H9 (cell line): ENCODE data around the gene TBC1D9B. TPM values are rescaled to one million over a fixed set of nuclear protein-coding genes. Genes with fewer than 3 reads are reported as not detected.

Experiments used
- DNase-seq: peaks from one replicate; pipeline ENCODE4 v3.0.0-alpha.2; 2017
- H2AFZ ChIP-seq: one replicate; pipeline ENCODE4 v1.6.1; 2013; ENCODE audit warnings: mild to moderate bottlenecking, low read length, control low read depth, moderate library complexity
- H2AK5ac ChIP-seq: 2 replicates; pipeline ENCODE4 v1.6.1; 2013; ENCODE audit warnings: low read length, control low read depth, mixed read lengths; ENCODE audit not compliant: insufficient read length
- H2BK120ac ChIP-seq: one replicate; pipeline ENCODE4 v1.6.1; 2013; ENCODE audit warnings: low read depth, mild to moderate bottlenecking, low read length, control low read depth, inconsistent platforms; ENCODE audit not compliant: poor library complexity, severe bottlenecking
- H2BK12ac ChIP-seq: 2 replicates; pipeline ENCODE4 v1.6.1; 2013; ENCODE audit warnings: low read length, control low read depth, mixed read lengths, low read depth; ENCODE audit not compliant: insufficient read length
- H2BK15ac ChIP-seq: 2 replicates; pipeline ENCODE4 v1.6.1; 2013; ENCODE audit warnings: low read depth, low read length, control low read depth
- H2BK20ac ChIP-seq: one replicate; pipeline ENCODE4 v1.6.1; 2013; ENCODE audit warnings: low read depth, mild to moderate bottlenecking, low read length, control low read depth, inconsistent platforms; ENCODE audit not compliant: poor library complexity, severe bottlenecking
- H2BK5ac ChIP-seq: 2 replicates; pipeline ENCODE4 v1.6.1; 2013; ENCODE audit warnings: low read length, control low read depth, mixed read lengths; ENCODE audit not compliant: insufficient read length
- H3K14ac ChIP-seq: 2 replicates; pipeline ENCODE4 v1.6.1; 2013; ENCODE audit warnings: low read length, control low read depth; ENCODE audit not compliant: insufficient read depth
- H3K18ac ChIP-seq: 2 replicates; pipeline ENCODE4 v1.6.1; 2013; ENCODE audit warnings: low read depth, mild to moderate bottlenecking, mixed read lengths, low read length, control low read depth; ENCODE audit not compliant: insufficient read length
- H3K23ac ChIP-seq: 2 replicates; pipeline ENCODE4 v1.6.1; 2013; ENCODE audit warnings: low read length, control low read depth, mixed read lengths, low read depth; ENCODE audit not compliant: insufficient read length
- H3K23me2 ChIP-seq: 2 replicates; pipeline ENCODE4 v1.6.1; 2013; ENCODE audit warnings: low read depth, mild to moderate bottlenecking, mixed read lengths, low read length, control low read depth; ENCODE audit not compliant: insufficient read length, poor library complexity, severe bottlenecking
- H3K27ac ChIP-seq: 2 replicates; pipeline ENCODE4 v1.5.1; 2013; ENCODE audit warnings: low read length, control low read depth, mixed read lengths, low read depth; ENCODE audit not compliant: insufficient read length
- H3K27me3 ChIP-seq: 2 replicates; pipeline ENCODE4 v1.6.1; 2013; ENCODE audit warnings: low read length, control low read depth, inconsistent platforms; ENCODE audit not compliant: insufficient read depth
- H3K4ac ChIP-seq: 2 replicates; pipeline ENCODE4 v1.6.1; 2013; ENCODE audit warnings: low read depth, mild to moderate bottlenecking, control low read depth, inconsistent platforms, low read length, moderate library complexity
- H3K4me1 ChIP-seq: 2 replicates; pipeline ENCODE4 v1.6.1; 2013; ENCODE audit warnings: low read length, control low read depth, inconsistent platforms; ENCODE audit not compliant: insufficient read depth
- H3K4me2 ChIP-seq: 2 replicates; pipeline ENCODE4 v1.6.1; 2013; ENCODE audit warnings: low read length, control low read depth, mixed read lengths; ENCODE audit not compliant: insufficient read length, insufficient read depth
- H3K56ac ChIP-seq: 2 replicates; pipeline ENCODE4 v1.6.1; 2013; ENCODE audit warnings: low read depth, mild to moderate bottlenecking, mixed read lengths, low read length, control low read depth; ENCODE audit not compliant: insufficient read length
- H3K79me1 ChIP-seq: 2 replicates; pipeline ENCODE4 v1.6.1; 2013; ENCODE audit warnings: low read depth, mild to moderate bottlenecking, moderate library complexity, low read length, control low read depth, inconsistent platforms; ENCODE audit not compliant: insufficient read depth, poor library complexity, severe bottlenecking
- H3K79me2 ChIP-seq: 2 replicates; pipeline ENCODE4 v1.6.1; 2013; ENCODE audit warnings: low read length, control low read depth, inconsistent platforms; ENCODE audit not compliant: insufficient read depth
- H3K9ac ChIP-seq: 2 replicates; pipeline ENCODE4 v1.6.1; 2013; ENCODE audit warnings: low read length, control low read depth, mixed read lengths; ENCODE audit not compliant: insufficient read length; ENCODE audit errors: extremely low read depth
- H3K9me3 ChIP-seq: one replicate; pipeline ENCODE4 v1.6.1; 2013; ENCODE audit warnings: low read depth, low read length, inconsistent platforms; ENCODE audit not compliant: control insufficient read depth
- H3T11ph ChIP-seq: one replicate; pipeline ENCODE4 v1.6.1; 2013; ENCODE audit warnings: mild to moderate bottlenecking, low read length, control low read depth, inconsistent platforms
- H4K20me1 ChIP-seq: one replicate; pipeline ENCODE4 v1.6.1; 2013; ENCODE audit not compliant: control insufficient read depth, insufficient read length, insufficient read depth
- H4K5ac ChIP-seq: 2 replicates; pipeline ENCODE4 v1.6.1; 2013; ENCODE audit warnings: low read depth, mild to moderate bottlenecking, mixed read lengths, low read length, control low read depth; ENCODE audit not compliant: insufficient read length
- H4K8ac ChIP-seq: replicated peaks from 2 replicates; pipeline ENCODE4 v1.6.1; 2013; ENCODE audit warnings: low read length, control low read depth, mixed read lengths, low read depth; ENCODE audit not compliant: insufficient read length
- H4K91ac ChIP-seq: 2 replicates; pipeline ENCODE4 v1.6.1; 2013; ENCODE audit warnings: low read depth, mild to moderate bottlenecking, moderate library complexity, mixed read lengths, low read length, control low read depth; ENCODE audit not compliant: insufficient read length
- H3K27ac Mint-ChIP-seq, 3 experiments: 2 replicates in 2 of 3; 3 replicates in 1 of 3; pipeline ENCODE4 v1.8.0; 2020 to 2021; ENCODE audit warnings: mixed read lengths in 3 of 3, mild to moderate bottlenecking in 1 of 3, moderate library complexity in 1 of 3
- H3K27me3 Mint-ChIP-seq: 2 replicates; pipeline ENCODE4 v1.8.0; 2021; ENCODE audit warnings: low read depth, mild to moderate bottlenecking, moderate library complexity, mixed read lengths
- H3K36me3 Mint-ChIP-seq, 3 experiments: 2 replicates in 2 of 3; 3 replicates in 1 of 3; pipeline ENCODE4 v1.8.0; 2020 to 2021; ENCODE audit warnings: low read depth in 3 of 3, mixed read lengths in 3 of 3; ENCODE audit not compliant: insufficient read depth in 1 of 3
- H3K4me1 Mint-ChIP-seq, 2 experiments: 2 replicates each; pipeline ENCODE4 v1.8.0; 2020; ENCODE audit warnings: mixed read lengths in 2 of 2
- H3K4me3 Mint-ChIP-seq, 2 experiments: 2 replicates in 1 of 2; 3 replicates in 1 of 2; pipeline ENCODE4 v1.8.0; 2020 to 2021; ENCODE audit warnings: mild to moderate bottlenecking in 2 of 2, mixed read lengths in 2 of 2, moderate library complexity in 1 of 2
- H3K9me3 Mint-ChIP-seq, 2 experiments: 2 replicates in 1 of 2; 3 replicates in 1 of 2; pipeline ENCODE4 v1.8.0; 2020; ENCODE audit warnings: mild to moderate bottlenecking in 2 of 2, mixed read lengths in 2 of 2, moderate library complexity in 1 of 2
- WGBS: extraction: QIAGEN DNeasy Blood & Tissue Kit; methylation state at CpG from one replicate; pipeline ENCODE4 v1.1.7; 2013; ENCODE audit warnings: missing lambda C conversion rate, low lambda C conversion rate, mixed read lengths; ENCODE audit not compliant: insufficient read length; ENCODE audit errors: extremely low coverage; 5-methylcytosine and 5-hydroxymethylcytosine counted together
- total RNA-seq: library from RNA; stranded (reverse); gene quantifications from 2 replicates; pipeline ENCODE4 v1.2.1, GENCODE V29; 2021
- TF ChIP-seq, protein P1 (sequence below): fragments of 200-600 bp; sonication (generic); conservative IDR thresholded peaks from 3 replicates; pipeline ENCODE4 v1.8.0; 2021; ENCODE audit warnings: antibody characterized with exemption, mild to moderate bottlenecking

The TBC1D9B gene
- total RNA-seq, 1 experiment from 2014 or later, result 62.1 TPM

DNA sequence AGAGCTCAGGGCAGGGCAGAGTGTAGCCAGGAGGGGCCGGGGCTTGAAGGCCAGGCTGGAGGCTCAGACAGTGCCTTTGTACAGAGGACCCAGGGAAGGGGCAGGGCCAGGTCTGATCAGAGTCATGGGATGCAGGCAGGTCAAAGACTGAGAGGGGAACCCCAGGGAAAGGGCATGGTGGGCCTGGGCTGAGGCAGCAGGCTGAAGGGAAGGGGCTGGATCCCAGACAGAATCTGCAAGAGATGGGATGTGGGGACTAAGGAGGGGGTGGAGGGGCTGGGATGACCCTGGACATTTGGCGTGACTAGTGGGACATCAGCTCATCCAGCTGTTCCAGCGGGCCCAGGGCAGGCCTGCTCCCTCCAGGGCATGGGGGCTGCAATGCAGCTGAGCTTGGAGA, 33.6 kb downstream of the TBC1D9B start:
- H3K79me2 ChIP-seq, result no peaks in the 10 kb centered on the region
- no peak overlapping the region for H3K27ac ChIP-seq
- H3K4me3 Mint-ChIP-seq, result no peak overlapping the region
- H3K4me1 ChIP-seq, result no peaks in the 10 kb centered on the region
- H3K27me3 ChIP-seq, result no peaks in the 10 kb centered on the region
- TF ChIP-seq, protein P1, sequence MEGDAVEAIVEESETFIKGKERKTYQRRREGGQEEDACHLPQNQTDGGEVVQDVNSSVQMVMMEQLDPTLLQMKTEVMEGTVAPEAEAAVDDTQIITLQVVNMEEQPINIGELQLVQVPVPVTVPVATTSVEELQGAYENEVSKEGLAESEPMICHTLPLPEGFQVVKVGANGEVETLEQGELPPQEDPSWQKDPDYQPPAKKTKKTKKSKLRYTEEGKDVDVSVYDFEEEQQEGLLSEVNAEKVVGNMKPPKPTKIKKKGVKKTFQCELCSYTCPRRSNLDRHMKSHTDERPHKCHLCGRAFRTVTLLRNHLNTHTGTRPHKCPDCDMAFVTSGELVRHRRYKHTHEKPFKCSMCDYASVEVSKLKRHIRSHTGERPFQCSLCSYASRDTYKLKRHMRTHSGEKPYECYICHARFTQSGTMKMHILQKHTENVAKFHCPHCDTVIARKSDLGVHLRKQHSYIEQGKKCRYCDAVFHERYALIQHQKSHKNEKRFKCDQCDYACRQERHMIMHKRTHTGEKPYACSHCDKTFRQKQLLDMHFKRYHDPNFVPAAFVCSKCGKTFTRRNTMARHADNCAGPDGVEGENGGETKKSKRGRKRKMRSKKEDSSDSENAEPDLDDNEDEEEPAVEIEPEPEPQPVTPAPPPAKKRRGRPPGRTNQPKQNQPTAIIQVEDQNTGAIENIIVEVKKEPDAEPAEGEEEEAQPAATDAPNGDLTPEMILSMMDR, result no peak
- H3K14ac ChIP-seq, result no peak overlapping the region
- no peak overlapping the region for H2BK5ac ChIP-seq
- no peak overlapping the region for H3K4me2 ChIP-seq
- H3T11ph ChIP-seq, result no peak overlapping the region
- no peak overlapping the region for H3K4ac ChIP-seq
- H2AK5ac ChIP-seq, result no peak overlapping the region
- H3K9me3 Mint-ChIP-seq, result no peaks in the 10 kb centered on the region
- DNase-seq, result no peak
- no peak overlapping the region for H3K9ac ChIP-seq
- no peak overlapping the region for H2BK120ac ChIP-seq
- peaks cover 2 to 7% of the 10 kb centered on the region in 2 experiments; a peak in 2 of 4 replicates for H3K4me1 Mint-ChIP-seq
- H2BK15ac ChIP-seq, result no peak overlapping the region
- H4K5ac ChIP-seq, result no peak overlapping the region
- H3K9me3 ChIP-seq, result no peaks in the 10 kb centered on the region
- no peak overlapping the region for H3K18ac ChIP-seq
- no peaks in the 10 kb centered on the region for H3K79me1 ChIP-seq
- H2BK12ac ChIP-seq, result no peak overlapping the region
- no peak overlapping the region for H4K91ac ChIP-seq
- H2AFZ ChIP-seq, result no peak overlapping the region
- no peak overlapping the region for H3K56ac ChIP-seq
- no peaks in the 10 kb centered on the region for H3K23me2 ChIP-seq
- no peaks in the 10 kb centered on the region for H4K20me1 ChIP-seq
- no peak overlapping the region for H2BK20ac ChIP-seq
- H3K27ac Mint-ChIP-seq, result no peak overlapping the region; a peak in 1 of 7 replicates
- no CpG with 5 or more reads among the region's 3 CpGs for WGBS
- no peak overlapping the region for H4K8ac ChIP-seq
- peaks cover 1% of the 10 kb centered on the region; the same call in 1 of the 2 replicates for H3K27me3 Mint-ChIP-seq
- H3K23ac ChIP-seq, result no peak overlapping the region
- peaks cover 8 to 44% (median 34%) of the 10 kb centered on the region in 3 experiments for H3K36me3 Mint-ChIP-seq
